ENCODE results near the gene ACVRL1. TPM values are rescaled to one million over a fixed set of nuclear protein-coding genes. Genes with fewer than 3 reads are reported as not detected.
A peak's percentile ranks its signal among the peaks of the same experiment; 100 is the strongest.

The ACVRL1 gene
- total and polyA plus RNA-seq, 2 experiments from 2014 or later: 1.4 to 4.6 TPM

- Histone ChIP-seq H3K27ac (peak overlapping the region; percentile 69), H3K9me3 (ENCODE audit: low read depth) (no peaks in the 10 kb centered on the region), H3K36me3 (replicated peaks; ENCODE audit: insufficient read depth, low read depth) (no peaks in the 10 kb centered on the region), H3K4me2 (peak overlapping the region; percentile 44), H4K20me1 (ENCODE audit: insufficient read depth, poor library complexity, severe bottlenecking) (peaks cover 6% of the 10 kb centered on the region), H3K4me3 (no peak overlapping the region), H3K4me1 (ENCODE audit: insufficient read depth) (peaks cover 62% of the 10 kb centered on the region), H3K9me2 (replicated peaks; ENCODE audit: insufficient read depth) (no peaks in the 10 kb centered on the region), H2AFZ (no peak overlapping the region), H3K79me2 (peaks cover 76% of the 10 kb centered on the region), H3K27me3 (no peaks in the 10 kb centered on the region)
- WGBS (ENCODE audit: low lambda C conversion rate, missing lambda C conversion rate): 34% methylated on average over 9 of the region's 9 CpGs
- DNase-seq (ENCODE audit: low spot score): peak; percentile 37
- no peak for TF ChIP-seq CTCF (IDR thresholded peaks at IDR 0.05; ENCODE audit: poor library complexity)
- no peak for TF ChIP-seq EZH2phosphoT487 (IDR thresholded peaks at IDR 0.05; ENCODE audit: low read depth, severe bottlenecking, unreplicated experiment)
- no peak for TF ChIP-seq EZH2 (IDR thresholded peaks at IDR 0.05; ENCODE audit: borderline replicate concordance)
Measured at GRCh38 chr12:51972849-51973273, 65.6 kb downstream of the ACVRL1 start.

Other genes starting within 250 kb of the ACVRL1 start
- 2.1 and 3.2 TPM in 2 replicates for gene FIGNL2, start 58.8 kb upstream of the ACVRL1 start, total RNA-seq
- gene FIGNL2, start 58.8 kb upstream of the ACVRL1 start, polyA plus RNA-seq: 1.1 and 1.9 TPM in 2 replicates
- not detected in 2 replicates for gene ANKRD33, start 19.4 kb upstream of the ACVRL1 start, total RNA-seq
- gene ANKRD33, start 19.4 kb upstream of the ACVRL1 start, polyA plus RNA-seq: 0.12 and 0.29 TPM in 2 replicates
- gene ACVR1B, start 44.2 kb downstream of the ACVRL1 start, total RNA-seq: 16.3 and 22.4 TPM in 2 replicates
- gene ACVR1B, start 44.2 kb downstream of the ACVRL1 start, polyA plus RNA-seq: 4.8 and 5.7 TPM in 2 replicates
- gene TAMALIN, start 99.4 kb downstream of the ACVRL1 start, total RNA-seq: 4.0 and 8.0 TPM in 2 replicates
- 9.9 and 17.0 TPM in 2 replicates for gene TAMALIN, start 99.4 kb downstream of the ACVRL1 start, polyA plus RNA-seq
- 39.2 and 59.2 TPM in 2 replicates for gene NR4A1, start 143.9 kb downstream of the ACVRL1 start, total RNA-seq
- 131 and 165 TPM in 2 replicates for gene NR4A1, start 143.9 kb downstream of the ACVRL1 start, polyA plus RNA-seq
- gene ATG101, start 162.5 kb downstream of the ACVRL1 start, total RNA-seq: 55.9 and 61.6 TPM in 2 replicates
- 52.0 and 57.7 TPM in 2 replicates for gene ATG101, start 162.5 kb downstream of the ACVRL1 start, polyA plus RNA-seq
- not detected in 2 replicates for gene SMIM41, start 172.2 kb downstream of the ACVRL1 start, total RNA-seq
- 0.15 TPM in 1 of 2 replicates, not detected in the other for gene SMIM41, start 172.2 kb downstream of the ACVRL1 start, polyA plus RNA-seq